Measurements from ENCODE around the gene GLUD2. TPM values are rescaled to one million over a fixed set of nuclear protein-coding genes. Genes with fewer than 3 reads are reported as not detected.
"Not testable (repeated sequence)": the region's sequence is repeated elsewhere in the genome, so short reads cannot be mapped to it uniquely, and the experiment has no call there.

The GLUD2 gene
- total and polyA plus RNA-seq, 2 experiments from 2014 or later = 0.09 to 0.18 TPM

- DNase-seq (ENCODE audit: low read depth in 1 of 2, low spot score in 1 of 2) = no peak
- no peak overlapping the region for H3K4me3 ChIP-seq
- H3K9me3 ChIP-seq (ENCODE audit: low read depth) = no peaks in the 10 kb centered on the region
- H3K27ac ChIP-seq = no peak overlapping the region
- no peaks in the 10 kb centered on the region for H3K4me1 ChIP-seq (ENCODE audit: low read depth)
- H3K36me3 ChIP-seq = no peaks in the 10 kb centered on the region
- TF ChIP-seq CTCF (IDR thresholded peaks at IDR 0.05; ENCODE audit: low read depth, low read length) = no peak
- H3K27me3 ChIP-seq = no peaks in the 10 kb centered on the region
Observed at GRCh38 chrX:121064579-121064978, 17.2 kb downstream of the GLUD2 start.

- DNase-seq (ENCODE audit: low read depth in 1 of 2, low spot score in 1 of 2); H3K4me3 ChIP-seq; H3K36me3 ChIP-seq; H3K9me3 ChIP-seq (ENCODE audit: low read depth); H3K27me3 ChIP-seq; H3K27ac ChIP-seq; H3K4me1 ChIP-seq (ENCODE audit: low read depth): not testable (repeated sequence)
Observed at GRCh38 chrX:121084247-121084646, 36.8 kb downstream of the GLUD2 start.

GRCh38 chrX:121084903-121085611, 37.6 kb downstream of the GLUD2 start:
- no peak for TF ChIP-seq CTCF (IDR thresholded peaks at IDR 0.05; ENCODE audit: low read depth, low read length)
- Histone ChIP-seq H3K4me1 (ENCODE audit: low read depth) (no peaks in the 10 kb centered on the region), H3K27me3 (no peaks in the 10 kb centered on the region), H3K9me3 (ENCODE audit: low read depth) (no peaks in the 10 kb centered on the region), H3K36me3 (no peaks in the 10 kb centered on the region), H3K27ac (no peak overlapping the region), H3K4me3 (no peak overlapping the region)
- no peak for DNase-seq (ENCODE audit: low read depth in 1 of 2, low spot score in 1 of 2)

GRCh38 chrX:121085612-121086010, 38.2 kb downstream of the GLUD2 start:
- Histone ChIP-seq H3K27me3 (no peaks in the 10 kb centered on the region), H3K4me3 (no peak overlapping the region), H3K9me3 (ENCODE audit: low read depth) (no peaks in the 10 kb centered on the region), H3K4me1 (ENCODE audit: low read depth) (no peaks in the 10 kb centered on the region), H3K36me3 (no peaks in the 10 kb centered on the region), H3K27ac (no peak overlapping the region)
- no peak for DNase-seq (ENCODE audit: low read depth in 1 of 2, low spot score in 1 of 2)
- TF ChIP-seq CTCF (IDR thresholded peaks at IDR 0.05; ENCODE audit: low read depth, low read length) = no peak

GRCh38 chrX:121093011-121093410, 45.6 kb downstream of the GLUD2 start:
- no peaks in the 10 kb centered on the region for H3K9me3 ChIP-seq (ENCODE audit: low read depth)
- H3K27me3 ChIP-seq = no peaks in the 10 kb centered on the region
- no peak overlapping the region for H3K27ac ChIP-seq
- no peaks in the 10 kb centered on the region for H3K36me3 ChIP-seq
- DNase-seq (ENCODE audit: low read depth in 1 of 2, low spot score in 1 of 2) = no peak
- H3K4me3 ChIP-seq = no peak overlapping the region
- no peak for TF ChIP-seq CTCF (IDR thresholded peaks at IDR 0.05; ENCODE audit: low read depth, low read length)
- no peaks in the 10 kb centered on the region for H3K4me1 ChIP-seq (ENCODE audit: low read depth)

Other genes with a start within 250 kb of the GLUD2 start
- not detected in 2 replicates for gene CT47B1, start 171.7 kb upstream of the GLUD2 start, total RNA-seq
- gene CT47B1, start 171.7 kb upstream of the GLUD2 start, polyA plus RNA-seq = not detected in 2 replicates
- not detected in 2 replicates for gene CT47A11, start 110.5 kb upstream of the GLUD2 start, total RNA-seq
- not detected in 2 replicates for gene CT47A11, start 110.5 kb upstream of the GLUD2 start, polyA plus RNA-seq
- gene CT47A10, start 105.6 kb upstream of the GLUD2 start, total RNA-seq = not detected in 2 replicates
- gene CT47A10, start 105.6 kb upstream of the GLUD2 start, polyA plus RNA-seq = not detected in 2 replicates
- not detected in 2 replicates for gene CT47A9, start 100.7 kb upstream of the GLUD2 start, total RNA-seq
- not detected in 2 replicates for gene CT47A9, start 100.7 kb upstream of the GLUD2 start, polyA plus RNA-seq
- gene CT47A8, start 95.9 kb upstream of the GLUD2 start, total RNA-seq = not detected in 2 replicates
- gene CT47A8, start 95.9 kb upstream of the GLUD2 start, polyA plus RNA-seq = not detected in 2 replicates
- not detected in 2 replicates for gene CT47A7, start 91.0 kb upstream of the GLUD2 start, total RNA-seq
- gene CT47A7, start 91.0 kb upstream of the GLUD2 start, polyA plus RNA-seq = not detected in 2 replicates
- gene CT47A6, start 86.1 kb upstream of the GLUD2 start, total RNA-seq = not detected in 2 replicates
- gene CT47A6, start 86.1 kb upstream of the GLUD2 start, polyA plus RNA-seq = not detected in 2 replicates
- gene CT47A5, start 81.3 kb upstream of the GLUD2 start, total RNA-seq = not detected in 2 replicates
- gene CT47A5, start 81.3 kb upstream of the GLUD2 start, polyA plus RNA-seq = not detected in 2 replicates
- not detected in 2 replicates for gene CT47A4, start 76.4 kb upstream of the GLUD2 start, total RNA-seq
- not detected in 2 replicates for gene CT47A4, start 76.4 kb upstream of the GLUD2 start, polyA plus RNA-seq
- not detected in 2 replicates for gene CT47A3, start 71.5 kb upstream of the GLUD2 start, total RNA-seq
- not detected in 2 replicates for gene CT47A3, start 71.5 kb upstream of the GLUD2 start, polyA plus RNA-seq
- not detected in 2 replicates for gene CT47A2, start 66.7 kb upstream of the GLUD2 start, total RNA-seq
- gene CT47A2, start 66.7 kb upstream of the GLUD2 start, polyA plus RNA-seq = not detected in 2 replicates
- not detected in 2 replicates for gene CT47A1, start 61.9 kb upstream of the GLUD2 start, total RNA-seq
- gene CT47A1, start 61.9 kb upstream of the GLUD2 start, polyA plus RNA-seq = not detected in 2 replicates

All from cardiac muscle cell (in vitro differentiated cells and primary cell).